Endothelial cell of umbilical vein (primary cell): ENCODE data around the gene TLR4. TPM values are rescaled to one million over a fixed set of nuclear protein-coding genes. Genes with fewer than 3 reads are reported as not detected.

Source experiments
- BruUV-seq: library from RNA; stranded (reverse); fragments of 400-500 nt; replicated peaks from 2 replicates; lab custom pipeline; 2021; lab: Mats Ljungman, UMichigan
- CTCF ChIA-PET: fragments of 300-600, 350-600 bp; sonication (Branson Sonifier 250); formaldehyde crosslinking; loops from one replicate; lab custom pipeline; 2021; ENCODE audit warnings: antibody characterized with exemption, inconsistent platforms; lab: Charles Lee
- POLR2A ChIA-PET: fragments of 300-600, 350-600 bp; sonication (Branson Sonifier 250); formaldehyde crosslinking; loops from one replicate; lab custom pipeline; 2021; ENCODE audit warnings: antibody characterized with exemption, inconsistent platforms; lab: Charles Lee
- DNase-seq: peaks from one replicate; pipeline ENCODE4 v3.0.0-alpha.2; 2011; ENCODE audit warnings: low read depth, low spot score
- FAIRE-seq: peaks from 2 replicates; lab custom pipeline; 2011; peaks lifted over from hg19 to GRCh38; lab: Jason Lieb, UNC
- H2AFZ ChIP-seq: 2 replicates; pipeline ENCODE4 v1.6.0; 2012; ENCODE audit warnings: low read depth, low read length, control low read depth, inconsistent platforms
- H3K27ac ChIP-seq: 2 replicates; pipeline ENCODE4 v1.5.1; 2011; ENCODE audit warnings: low read depth, mild to moderate bottlenecking, control low read depth, low read length, moderate library complexity; ENCODE audit not compliant: insufficient read depth
- H3K27me3 ChIP-seq, 2 experiments: 2 replicates each; pipeline versions ENCODE4 v1.6.0 to v1.6.1; 2011; ENCODE audit warnings: low read length in 2 of 2, mixed read lengths in 1 of 2; ENCODE audit not compliant: control insufficient read depth in 2 of 2, insufficient read depth in 2 of 2
- H3K36me3 ChIP-seq, 2 experiments: 2 replicates in 1 of 2; 3 replicates in 1 of 2; pipeline ENCODE4 v1.5.1; 2011; ENCODE audit warnings: low read length in 2 of 2, mild to moderate bottlenecking in 1 of 2, moderate library complexity in 1 of 2; ENCODE audit not compliant: control insufficient read depth in 2 of 2, insufficient read depth in 2 of 2; ENCODE audit errors: extremely low read depth in 1 of 2
- H3K4me1 ChIP-seq: 3 replicates; pipeline ENCODE4 v1.5.1; 2011; ENCODE audit warnings: mild to moderate bottlenecking, low read length; ENCODE audit not compliant: control insufficient read depth, insufficient read depth; ENCODE audit errors: extremely low read depth
- H3K4me2 ChIP-seq: 2 replicates; pipeline ENCODE4 v1.6.1; 2011; ENCODE audit warnings: low read length, control low read depth, mixed read lengths; ENCODE audit not compliant: insufficient read depth
- H3K4me3 ChIP-seq, 3 experiments: fragments of 200-600 bp in 1 of 3; sonication (generic), shearing (Covaris generic) in 1 of 3; replicated peaks in 1 of 3; 2 replicates each; pipeline ENCODE4 v1.5.1; 2011 to 2016; ENCODE audit warnings: control low read depth in 3 of 3, low read length in 3 of 3, mild to moderate bottlenecking in 2 of 3, inconsistent platforms in 1 of 3, low read depth in 1 of 3, moderate library complexity in 1 of 3; ENCODE audit not compliant: insufficient read depth in 1 of 3
- H3K79me2 ChIP-seq: 2 replicates; pipeline ENCODE4 v1.6.0; 2012; ENCODE audit warnings: low read length, inconsistent platforms; ENCODE audit not compliant: control insufficient read depth, insufficient read depth
- H3K9ac ChIP-seq: replicated peaks from 2 replicates; pipeline ENCODE3; 2011; ENCODE audit warnings: low read length, control low read depth; ENCODE audit not compliant: insufficient read depth; ENCODE audit errors: extremely low read depth
- H3K9me1 ChIP-seq: replicated peaks from 3 replicates; pipeline ENCODE4 v1.6.0; 2011; ENCODE audit warnings: mild to moderate bottlenecking, low read length; ENCODE audit not compliant: control insufficient read depth, insufficient read depth; ENCODE audit errors: extremely low read depth
- H3K9me3 ChIP-seq: replicated peaks from 2 replicates; pipeline ENCODE4 v1.5.1; 2012; ENCODE audit warnings: low read length, inconsistent platforms; ENCODE audit not compliant: control insufficient read depth, insufficient read depth
- H4K20me1 ChIP-seq: replicated peaks from 2 replicates; pipeline ENCODE3; 2011; ENCODE audit warnings: mild to moderate bottlenecking, low read length; ENCODE audit not compliant: control insufficient read depth, insufficient read depth; ENCODE audit errors: extremely low read depth
- CTCF ChIP-seq, 2 donors: IDR thresholded peaks; 1 replicate in 1 of 2; 2 replicates in 1 of 2; pipeline ENCODE4 v1.5.1; 2011; ENCODE audit warnings: low read length in 2 of 2, mild to moderate bottlenecking in 2 of 2, moderate library complexity in 2 of 2, control low read depth in 1 of 2, inconsistent platforms in 1 of 2, low read depth in 1 of 2; ENCODE audit not compliant: insufficient read depth in 1 of 2; ENCODE audit errors: extremely low read depth in 1 of 2
- EZH2 ChIP-seq: IDR thresholded peaks from 2 replicates; pipeline ENCODE4 v1.6.1; 2012; ENCODE audit warnings: borderline replicate concordance, low read depth, mild to moderate bottlenecking, moderate library complexity, low read length, inconsistent platforms; ENCODE audit not compliant: severe bottlenecking
- FOS ChIP-seq: IDR thresholded peaks from 2 replicates; pipeline ENCODE4 v1.6.1; 2011; ENCODE audit warnings: mild to moderate bottlenecking, low read length, moderate library complexity, borderline replicate concordance; ENCODE audit not compliant: insufficient read depth
- GATA2 ChIP-seq: IDR thresholded peaks from 2 replicates; pipeline ENCODE4 v1.7.0; 2011; ENCODE audit warnings: low read depth, mild to moderate bottlenecking, moderate library complexity, mixed read lengths, low read length; ENCODE audit not compliant: insufficient read length, insufficient read depth
- JUN ChIP-seq: IDR thresholded peaks from 2 replicates; pipeline ENCODE4 v1.6.1; 2011; ENCODE audit warnings: borderline replicate concordance, low read depth; ENCODE audit not compliant: insufficient read length, insufficient read depth
- MAX ChIP-seq: IDR thresholded peaks from 2 replicates; pipeline ENCODE4 v1.6.1; 2011; ENCODE audit not compliant: insufficient read depth, insufficient read length
- MYC ChIP-seq: IDR thresholded peaks from one replicate; pipeline ENCODE4 v1.6.1; 2011; ENCODE audit warnings: mild to moderate bottlenecking, low read depth, low read length
- POLR2A ChIP-seq: IDR thresholded peaks from 2 replicates; pipeline ENCODE4 v1.6.1; 2012; ENCODE audit warnings: low read depth, mild to moderate bottlenecking, control low read depth, low read length
- POLR2AphosphoS5 ChIP-seq: IDR thresholded peaks from 2 replicates; pipeline ENCODE4 v1.6.1; 2012; ENCODE audit warnings: low read depth, mild to moderate bottlenecking, control low read depth, low read length, moderate library complexity; ENCODE audit not compliant: insufficient read depth
- dilution Hi-C: fragments of 300-500 bp; cut with MboI; formaldehyde crosslinking; loops from one replicate; pipeline ENCODE4 v1.15.0; 2019; ENCODE audit warnings: low sequenced_read_pairs; ENCODE audit not compliant: extremely low pct_ligation_motif_present
- intact Hi-C: fragments of 100-400 bp; cut with micrococcal nuclease; formaldehyde crosslinking; loops from one replicate; pipeline ENCODE4 v1.10.0; 2022
- polyA plus RNA-seq, 4 experiments: library from polyadenylated mRNA; depleted of rRNA in 3 of 4; stranded (reverse) in 3 of 4; unstranded in 1 of 4; fragments of >200 nt; gene quantifications; 2 replicates each; pipeline versions ENCODE4 v1.2.1 to v1.2.3, GENCODE V29; 2011 to 2012; ENCODE audit warnings: missing spikeins in 1 of 4
- total RNA-seq: library from RNA; stranded (reverse); gene quantifications from 2 replicates; pipeline ENCODE4 v1.2.3, GENCODE V29; 2021

Gene TLR4
- total and polyA plus RNA-seq, 2 donors (not counting 3 experiments of a cell fraction or from before 2014, with no cell fraction given) = 18.2 to 38.6 TPM

- Histone ChIP-seq H3K9me1 (no peaks in the 10 kb centered on the region), H4K20me1 (no peaks in the 10 kb centered on the region), H2AFZ (no peak overlapping the region), H3K9me3 (no peaks in the 10 kb centered on the region), H3K79me2 (no peaks in the 10 kb centered on the region), H3K36me3 (no peaks in the 10 kb centered on the region), H3K9ac (no peak overlapping the region), H3K4me1 (no peaks in the 10 kb centered on the region), H3K4me2 (no peak overlapping the region), H3K4me3 (no peak overlapping the region), H3K27me3 (peaks cover 6 to 12% of the 10 kb centered on the region in 2 experiments), H3K27ac (no peak overlapping the region)
- BruUV-seq = no TSS peak
- dilution Hi-C loops (no loop called here), intact Hi-C loops (no loop called here)
- DNase-seq (no peak), FAIRE-seq (no peak)
- no peak for TF ChIP-seq POLR2AphosphoS5
- TF ChIP-seq MAX = no peak
- no peak for TF ChIP-seq JUN
- ChIA-PET POLR2A (no interaction called here), CTCF (no interaction called here)
Measured at GRCh38 chr9:117739624-117740347, 35.6 kb downstream of the TLR4 start.

- Histone ChIP-seq H3K9ac (no peak overlapping the region), H3K9me1 (no peaks in the 10 kb centered on the region), H3K4me3 (no peak overlapping the region), H3K79me2 (no peaks in the 10 kb centered on the region), H3K27me3 (peaks cover 10 to 19% of the 10 kb centered on the region in 2 experiments), H4K20me1 (no peaks in the 10 kb centered on the region), H3K36me3 (no peaks in the 10 kb centered on the region), H3K4me2 (no peak overlapping the region), H2AFZ (no peak overlapping the region), H3K4me1 (no peaks in the 10 kb centered on the region), H3K27ac (no peak overlapping the region), H3K9me3 (no peaks in the 10 kb centered on the region)
- DNase-seq = no peak
- FAIRE-seq = no peak
- ChIA-PET POLR2A (no interaction called here), CTCF (interaction anchor here (0.8 to 1.1 kb wide), 3 partner anchors 10 to 40 kb away, joined by 3 to 4 read pairs (median 3); no protein-coding TSS in a partner anchor)
- intact Hi-C loops (no loop called here), dilution Hi-C loops (no loop called here)
- TF ChIP-seq MAX = no peak
- no peak for TF ChIP-seq CTCF (IDR thresholded peaks at IDR 0.05; ENCODE audit: extremely low read depth in 1 of 2, insufficient read depth in 1 of 2, low read depth in 1 of 2, low read length in 2 of 2)
- TF ChIP-seq POLR2A = no peak
- TF ChIP-seq FOS = no peak
- no peak for TF ChIP-seq MYC
- TF ChIP-seq EZH2 = no peak
- no peak for TF ChIP-seq GATA2
- TF ChIP-seq POLR2AphosphoS5 = no peak
- TF ChIP-seq JUN = no peak
- BruUV-seq = no TSS peak
Measured at GRCh38 chr9:117742131-117742530, 37.9 kb downstream of the TLR4 start.
